ENCODE data around the gene HNRNPCL1. TPM values are rescaled to one million over a fixed set of nuclear protein-coding genes. Genes with fewer than 3 reads are reported as not detected.

HNRNPCL1 gene
- total RNA-seq: not detected in 2 replicates

DNA sequence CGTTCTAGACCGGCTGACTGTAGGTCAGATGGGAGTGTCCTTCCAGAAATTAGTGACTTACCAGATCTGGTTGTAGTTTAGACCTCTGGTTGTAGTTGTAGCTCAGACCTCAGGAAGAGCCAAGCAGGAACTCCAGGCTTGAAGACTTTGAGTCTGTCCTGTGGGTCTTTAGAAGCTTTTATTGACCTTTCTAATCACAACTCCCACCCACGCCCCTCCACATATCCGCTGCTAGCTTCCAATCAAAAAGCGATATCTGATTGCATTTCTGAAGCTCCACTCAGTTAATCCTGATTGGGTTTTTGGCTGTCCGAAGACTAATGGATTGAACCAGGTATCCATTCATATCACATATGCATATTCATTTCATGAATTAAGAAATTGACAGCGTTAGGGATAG lies at the start of gene HNRNPCL1:
HNRNPCL1 (minus strand) TSS at position 101 of the 400 bp plus-strand sequence. CDS start 431 bp downstream, outside the sequence.

DNA sequence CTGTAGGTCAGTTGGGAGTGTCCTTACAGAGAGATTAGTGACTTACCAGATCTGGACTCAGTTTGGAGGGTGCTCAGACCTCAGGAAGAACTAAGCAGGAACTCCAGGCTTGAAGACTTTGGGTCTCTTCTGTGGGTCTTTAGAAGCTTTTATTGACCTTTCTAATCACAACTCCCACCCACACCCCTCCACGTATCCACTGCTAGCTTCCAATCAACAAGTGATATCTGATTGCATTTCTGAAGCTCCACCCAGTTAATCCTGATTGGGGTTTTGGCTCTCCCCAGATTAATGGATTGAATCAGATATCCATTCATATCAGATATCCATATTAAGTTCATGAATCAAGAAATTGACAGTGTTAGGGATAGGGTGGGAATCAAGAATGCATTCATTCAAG lies 49.6 kb upstream of the HNRNPCL1 start, which contains the start of gene PRAMEF10:
PRAMEF10 (minus strand) TSS at position 101 of the 400 bp plus-strand sequence. CDS start 2,423 bp downstream, outside the sequence.

DNA sequence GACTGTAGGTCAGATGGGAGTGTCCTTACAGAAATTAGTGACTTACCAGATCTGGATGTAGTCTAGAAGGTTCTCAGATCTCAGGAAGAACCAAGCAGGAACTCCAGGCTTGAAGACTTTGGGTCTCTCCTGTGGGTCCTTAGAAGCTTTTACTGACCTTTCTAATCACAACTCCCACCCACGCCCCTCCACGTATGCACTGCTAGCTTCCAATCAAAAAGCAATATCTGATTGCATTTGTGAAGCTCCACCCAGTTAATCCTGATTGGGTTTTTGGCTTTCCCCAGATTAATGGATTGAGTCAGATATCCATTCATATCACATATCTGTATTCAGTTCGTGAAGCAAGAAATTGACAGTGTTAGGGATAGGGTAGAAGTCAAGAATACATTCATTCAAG lies 37.6 kb upstream of the HNRNPCL1 start, which contains the start of gene PRAMEF4:
PRAMEF4 (minus strand) TSS at position 101 of the 400 bp plus-strand sequence. CDS start 2,807 bp downstream, outside the sequence.

DNA sequence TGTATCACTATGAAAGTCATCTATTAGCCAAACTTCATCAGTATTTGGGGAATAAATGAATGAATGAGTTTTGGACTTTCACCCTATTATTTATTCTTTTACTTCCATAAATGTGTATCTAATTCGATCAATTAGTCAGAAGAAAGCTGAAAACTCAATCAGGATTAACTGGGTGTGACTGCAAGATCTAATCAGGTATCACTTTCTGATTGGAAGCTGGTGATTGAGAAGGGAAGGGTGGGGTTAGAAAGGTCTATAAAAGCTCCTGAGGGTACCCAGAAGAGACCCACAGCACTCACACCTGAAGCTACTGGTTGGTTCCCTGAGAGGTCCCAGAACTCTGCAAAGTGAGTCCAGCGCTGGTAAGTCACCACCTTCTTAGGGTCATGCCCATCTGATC lies 8.3 kb upstream of the HNRNPCL1 start, which contains the start of gene PRAMEF2:
PRAMEF2 (plus strand) TSS at position 301 of the 400 bp plus-strand sequence. CDS start 1,924 bp downstream, outside the sequence.

DNA sequence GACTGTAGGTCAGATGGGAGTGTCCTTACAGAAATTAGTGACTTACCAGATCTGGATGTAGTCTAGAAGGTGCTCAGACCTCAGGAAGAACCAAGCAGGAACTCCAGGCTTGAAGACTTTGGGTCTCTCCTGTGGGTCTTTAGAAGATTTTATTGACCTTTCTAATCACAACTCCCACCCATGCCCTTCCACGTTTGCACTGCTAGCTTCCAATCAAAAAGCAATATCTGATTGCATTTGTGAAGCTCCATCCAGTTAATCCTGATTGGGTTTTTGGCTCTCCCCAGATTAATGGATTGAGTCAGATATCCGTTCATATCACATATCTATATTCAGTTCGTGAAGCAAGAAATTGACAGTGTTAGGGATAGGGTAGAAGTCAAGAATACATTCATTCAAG lies 17.2 kb downstream of the HNRNPCL1 start, which contains the start of gene PRAMEF11:
PRAMEF11 (minus strand) TSS at position 101 of the 400 bp plus-strand sequence. CDS start 2,621 bp downstream, outside the sequence.

Other genes starting within 250 kb of the HNRNPCL1 start
- gene DHRS3, start 230.5 kb downstream of the HNRNPCL1 start, total RNA-seq: 66.5 and 71.6 TPM in 2 replicates
- 0.58 TPM in 1 of 2 replicates, not detected in the other for gene AADACL4, start 204.6 kb downstream of the HNRNPCL1 start, total RNA-seq
- not detected in 2 replicates for gene AADACL3, start 132.6 kb downstream of the HNRNPCL1 start, total RNA-seq
- gene CFAP107, start 102.5 kb downstream of the HNRNPCL1 start, total RNA-seq: not detected in 2 replicates
- gene PRAMEF12, start 75.0 kb downstream of the HNRNPCL1 start, total RNA-seq: not detected in 2 replicates
- gene PRAMEF1, start 57.3 kb downstream of the HNRNPCL1 start, total RNA-seq: not detected in 2 replicates
- gene PRAMEF11, start 17.3 kb downstream of the HNRNPCL1 start, total RNA-seq: not detected in 2 replicates
- gene PRAMEF2, start 8.4 kb upstream of the HNRNPCL1 start, total RNA-seq: not detected in 2 replicates
- not detected in 2 replicates for gene PRAMEF4, start 37.5 kb upstream of the HNRNPCL1 start, total RNA-seq
- gene PRAMEF10, start 49.5 kb upstream of the HNRNPCL1 start, total RNA-seq: not detected in 2 replicates
- not detected in 2 replicates for gene PRAMEF7, start 67.9 kb upstream of the HNRNPCL1 start, total RNA-seq
- gene PRAMEF6, start 98.9 kb upstream of the HNRNPCL1 start, total RNA-seq: not detected in 2 replicates
- gene PRAMEF27, start 207.9 kb upstream of the HNRNPCL1 start, total RNA-seq: not detected in 2 replicates
- gene HNRNPCL3, start 212.0 kb upstream of the HNRNPCL1 start, total RNA-seq: not detected in 2 replicates
- not detected in 2 replicates for gene PRAMEF25, start 222.1 kb upstream of the HNRNPCL1 start, total RNA-seq